ENCODE results near the gene MCM7.

MCM7 gene

GRCh38 chr7:100069991-100070390 lies 31.2 kb downstream of the MCM7 start:
- no peak for DNase-seq

- no peak for DNase-seq
These were observed 34.2 kb downstream of the MCM7 start for GRCh38 chr7:100066953-100067352.

GRCh38 chr7:100065452-100066186 lies 35.6 kb downstream of the MCM7 start:
- DNase-seq: peak; percentile 74

- no peak for DNase-seq
These were observed 37.0 kb downstream of the MCM7 start for GRCh38 chr7:100064162-100064561.

GRCh38 chr7:100063376-100063775 lies 37.8 kb downstream of the MCM7 start:
- DNase-seq: no peak

GRCh38 chr7:100061518-100062193 lies 39.5 kb downstream of the MCM7 start:
- no peak for DNase-seq

- no peak for DNase-seq
These were observed 41.9 kb downstream of the MCM7 start for GRCh38 chr7:100059251-100059739.

- no peak for DNase-seq
These were observed 44.2 kb downstream of the MCM7 start for GRCh38 chr7:100057006-100057405.

- peak; percentile 28 for DNase-seq
These were observed 48.0 kb downstream of the MCM7 start for GRCh38 chr7:100053215-100053614.

GRCh38 chr7:100051611-100052010 lies 49.6 kb downstream of the MCM7 start:
- no peak for DNase-seq

- DNase-seq: peak; percentile 85
These were observed 51.5 kb downstream of the MCM7 start, which contains the start of gene ZSCAN21 for GRCh38 chr7:100049441-100050291. Gene ZSCAN21, plus strand, starts transcription at chr7:100049774. Its CDS starts 7,233 bp downstream, at chr7:100057007.

- no peak for DNase-seq
These were observed 52.5 kb downstream of the MCM7 start for GRCh38 chr7:100048680-100049079.

- no peak for DNase-seq
These were observed 56.5 kb downstream of the MCM7 start for GRCh38 chr7:100044718-100045117.
